IMR-90 (cell line): ENCODE results near the gene ZBED1. TPM values are rescaled to one million over a fixed set of nuclear protein-coding genes. Genes with fewer than 3 reads are reported as not detected.

Experiments used
- ATAC-seq: fragments of 200-7000 bp; cut with Tn5 transposase; 2 replicates; pipeline ENCODE4 v1.9.1; 2020; ENCODE audit warnings: low read depth, mild to moderate bottlenecking, moderate library complexity
- BruUV-seq: library from RNA; stranded (reverse); fragments of 400-500 nt; replicated peaks from 2 replicates; lab custom pipeline; 2021; lab: Mats Ljungman, UMichigan
- CTCF ChIA-PET: fragments of 300-600 bp; formaldehyde crosslinking; extraction: SDS; loops from one replicate; lab custom pipeline; 2021; ENCODE audit warnings: antibody characterized with exemption; lab: Yijun Ruan, JAX
- POLR2A ChIA-PET: fragments of 300-600 bp; sonication (Branson Sonifier 250); formaldehyde crosslinking; loops from one replicate; lab custom pipeline; 2022; ENCODE audit warnings: antibody characterized with exemption; ENCODE audit not compliant: unreplicated experiment; lab: Charles Lee
- DNase-seq: peaks from one replicate; pipeline ENCODE4 v3.0.0; 2013
- H2AFZ ChIP-seq: replicated peaks from 2 replicates; pipeline ENCODE3; 2013; ENCODE audit warnings: low read length, mild to moderate bottlenecking; ENCODE audit not compliant: poor library complexity
- H2AK5ac ChIP-seq: 2 replicates; pipeline ENCODE4 v1.6.1; 2013; ENCODE audit warnings: low read depth, low read length, inconsistent platforms
- H2AK9ac ChIP-seq: replicated peaks from 2 replicates; pipeline ENCODE3; 2013; ENCODE audit warnings: mild to moderate bottlenecking, low read depth, low read length, moderate library complexity; ENCODE audit not compliant: poor library complexity
- H2BK120ac ChIP-seq: 2 replicates; pipeline ENCODE4 v1.6.1; 2013; ENCODE audit warnings: low read depth, low read length, inconsistent platforms
- H2BK15ac ChIP-seq: 3 replicates; pipeline ENCODE4 v1.6.1; 2013; ENCODE audit warnings: low read depth, low read length, inconsistent platforms
- H2BK20ac ChIP-seq: 2 replicates; pipeline ENCODE4 v1.6.1; 2013; ENCODE audit warnings: low read depth, mild to moderate bottlenecking, inconsistent platforms, low read length, moderate library complexity
- H2BK5ac ChIP-seq: 2 replicates; pipeline ENCODE4 v1.6.1; 2013; ENCODE audit warnings: mild to moderate bottlenecking, low read depth, low read length, inconsistent platforms; ENCODE audit not compliant: poor library complexity, severe bottlenecking
- H3K14ac ChIP-seq: replicated peaks from 2 replicates; pipeline ENCODE4 v1.6.1; 2013; ENCODE audit warnings: low read depth, low read length, inconsistent platforms
- H3K18ac ChIP-seq: 2 replicates; pipeline ENCODE4 v1.6.1; 2013; ENCODE audit warnings: low read depth, low read length, control low read depth
- H3K23ac ChIP-seq: 2 replicates; pipeline ENCODE4 v1.6.1; 2013; ENCODE audit warnings: low read depth, low read length, inconsistent platforms
- H3K27ac ChIP-seq: 2 replicates; pipeline ENCODE4 v1.5.1; 2013; ENCODE audit warnings: mild to moderate bottlenecking, control low read depth, low read length; ENCODE audit not compliant: insufficient read depth
- H3K27me3 ChIP-seq: 2 replicates; pipeline ENCODE4 v1.6.1; 2013; ENCODE audit warnings: low read length; ENCODE audit not compliant: control insufficient read depth, insufficient read depth
- H3K36me3 ChIP-seq: 2 replicates; pipeline ENCODE4 v1.6.1; 2013; ENCODE audit warnings: low read length, mixed read lengths; ENCODE audit not compliant: control insufficient read depth, insufficient read depth
- H3K4ac ChIP-seq: 2 replicates; pipeline ENCODE4 v1.6.1; 2013; ENCODE audit warnings: low read depth, low read length, inconsistent platforms
- H3K4me1 ChIP-seq: 2 replicates; pipeline ENCODE4 v1.6.1; 2013; ENCODE audit warnings: low read length, mixed read lengths; ENCODE audit not compliant: control insufficient read depth, insufficient read depth
- H3K4me2 ChIP-seq: 2 replicates; pipeline ENCODE4 v1.6.1; 2013; ENCODE audit warnings: low read depth, mild to moderate bottlenecking, control low read depth, low read length, moderate library complexity
- H3K4me3 ChIP-seq: 2 replicates; pipeline ENCODE4 v1.5.1; 2013; ENCODE audit warnings: low read depth, mild to moderate bottlenecking, control low read depth, low read length, moderate library complexity; ENCODE audit not compliant: insufficient read depth
- H3K56ac ChIP-seq: 2 replicates; pipeline ENCODE4 v1.6.1; 2013; ENCODE audit warnings: low read length, inconsistent platforms; ENCODE audit not compliant: insufficient read depth; ENCODE audit errors: extremely low read depth
- H3K79me1 ChIP-seq, 2 experiments: 2 replicates each; pipeline ENCODE4 v1.6.1; 2013; ENCODE audit warnings: low read length in 2 of 2, inconsistent platforms in 1 of 2, low read depth in 1 of 2
- H3K9ac ChIP-seq: 2 replicates; pipeline ENCODE4 v1.6.1; 2013; ENCODE audit warnings: low read depth, low read length, control low read depth
- H3K9me1 ChIP-seq: 2 replicates; pipeline ENCODE4 v1.6.1; 2013; ENCODE audit warnings: low read length, inconsistent platforms; ENCODE audit not compliant: insufficient read depth
- H3K9me3 ChIP-seq: 2 replicates; pipeline ENCODE4 v1.6.1; 2013; ENCODE audit warnings: low read length; ENCODE audit not compliant: control insufficient read depth, insufficient read depth
- H4K20me1 ChIP-seq: 2 replicates; pipeline ENCODE4 v1.6.1; 2013; ENCODE audit warnings: low read length, inconsistent platforms; ENCODE audit not compliant: insufficient read depth
- H4K5ac ChIP-seq: 2 replicates; pipeline ENCODE4 v1.6.1; 2013; ENCODE audit warnings: mild to moderate bottlenecking, low read depth, low read length, control low read depth
- H4K8ac ChIP-seq, 2 experiments: 2 replicates each; pipeline ENCODE4 v1.6.1; 2013; ENCODE audit warnings: low read depth in 2 of 2, low read length in 2 of 2, control low read depth in 1 of 2, inconsistent platforms in 1 of 2
- H4K91ac ChIP-seq: 2 replicates; pipeline ENCODE4 v1.6.1; 2013; ENCODE audit warnings: low read depth, low read length, inconsistent platforms; ENCODE audit not compliant: insufficient read depth
- BHLHE40 ChIP-seq: fragments of 150-350 bp; IDR thresholded peaks from 2 replicates; pipeline ENCODE4 v1.6.1; 2016; ENCODE audit warnings: mild to moderate bottlenecking, low read depth, low read length
- CEBPB ChIP-seq: IDR thresholded peaks from 2 replicates; pipeline ENCODE4 v1.6.1; 2012; ENCODE audit warnings: low read depth, low read length, improper control_type of control experiment
- CHD1 ChIP-seq: IDR thresholded peaks from 2 replicates; pipeline ENCODE4 v1.6.1; 2012; ENCODE audit warnings: low read depth, low read length, improper control_type of control experiment
- CTCF ChIP-seq: conservative IDR thresholded peaks from 2 replicates; pipeline ENCODE4 v1.5.1; 2012; ENCODE audit warnings: mild to moderate bottlenecking, low read depth, low read length, improper control_type of control experiment
- ELK1 ChIP-seq: fragments of 150-350 bp; IDR thresholded peaks from 2 replicates; pipeline ENCODE4 v1.6.1; 2016; ENCODE audit warnings: low read depth, mild to moderate bottlenecking, low read length, moderate library complexity, borderline replicate concordance
- FOS ChIP-seq: fragments of 150-350 bp; IDR thresholded peaks from 2 replicates; pipeline ENCODE4 v1.6.1; 2016; ENCODE audit warnings: low read depth, low read length
- MAFK ChIP-seq: IDR thresholded peaks from 2 replicates; pipeline ENCODE4 v1.6.1; 2012; ENCODE audit warnings: low read depth, low read length, improper control_type of control experiment
- MAZ ChIP-seq: IDR thresholded peaks from 2 replicates; pipeline ENCODE4 v1.6.1; 2012; ENCODE audit warnings: low read depth, mild to moderate bottlenecking, low read length, improper control_type of control experiment, moderate library complexity, borderline replicate concordance
- MXI1 ChIP-seq: IDR thresholded peaks from 2 replicates; pipeline ENCODE4 v1.6.1; 2012; ENCODE audit warnings: low read depth, mild to moderate bottlenecking, low read length, moderate library complexity, borderline replicate concordance
- NFE2L2 ChIP-seq: fragments of 150-350 bp; IDR thresholded peaks from 2 replicates; pipeline ENCODE4 v1.6.1; 2016; ENCODE audit warnings: low read depth, mild to moderate bottlenecking, low read length
- POLR2A ChIP-seq: IDR thresholded peaks from 2 replicates; pipeline ENCODE4 v1.6.1; 2012; ENCODE audit warnings: mild to moderate bottlenecking, low read depth, low read length
- RAD21 ChIP-seq: IDR thresholded peaks from 2 replicates; pipeline ENCODE4 v1.6.1; 2012; ENCODE audit warnings: low read length, improper control_type of control experiment
- RCOR1 ChIP-seq: IDR thresholded peaks from 2 replicates; pipeline ENCODE4 v1.6.1; 2012; ENCODE audit warnings: mild to moderate bottlenecking, low read length, improper control_type of control experiment; ENCODE audit not compliant: insufficient replicate concordance
- RFX5 ChIP-seq: IDR thresholded peaks from 2 replicates; pipeline ENCODE4 v1.8.0; 2012; ENCODE audit warnings: low read depth, mild to moderate bottlenecking, low read length, moderate library complexity
- USF2 ChIP-seq: fragments of 150-350 bp; IDR thresholded peaks from 2 replicates; pipeline ENCODE4 v1.6.1; 2017; ENCODE audit warnings: mild to moderate bottlenecking, antibody characterized with exemption, low read length, low read depth
- WGBS, 2 experiments: methylation state at CpG; one replicate each; pipeline versions ENCODE4 v1.1.5 to v1.1.7; 2013; ENCODE audit warnings: missing lambda C conversion rate in 2 of 2; ENCODE audit not compliant: insufficient read length in 1 of 2; ENCODE audit errors: extremely low coverage in 2 of 2; 5-methylcytosine and 5-hydroxymethylcytosine counted together
- dilution Hi-C: fragments of 300-500 bp; cut with HindIII; formaldehyde crosslinking; loops from one replicate; pipeline ENCODE4 v1.14.3; 2018; ENCODE audit warnings: low sequenced_read_pairs; ENCODE audit not compliant: unreplicated experiment
- in situ Hi-C: fragments of 300-500 bp; cut with MboI; formaldehyde crosslinking; loops from 3 replicates; pipeline ENCODE4 v1.14.3; 2019; ENCODE audit warnings: low sequenced_read_pairs, inconsistent platforms, mixed read lengths
- intact Hi-C: fragments of 100-400 bp; cut with micrococcal nuclease; formaldehyde crosslinking; loops from 2 replicates; pipeline ENCODE4 v1.10.0; 2022
- polyA plus RNA-seq, 3 experiments: library from polyadenylated mRNA; depleted of rRNA; stranded (reverse); fragments of >200 nt; gene quantifications; 2 replicates each; pipeline ENCODE4 v1.2.3, GENCODE V29; 2012; ENCODE audit warnings: low replicate concordance in 1 of 3
- total RNA-seq: library from RNA; depleted of rRNA; stranded (reverse); fragments of >200 nt; gene quantifications from 2 replicates; pipeline ENCODE4 v1.2.3, GENCODE V29; 2012

Gene ZBED1
- total and polyA plus RNA-seq, 2 of the 4 experiments (the other 2 are of a cell fraction) = 13.1 to 21.5 TPM

- H4K20me1 ChIP-seq = peaks cover 38% of the 10 kb centered on the region
- no peak overlapping the region for H2AK5ac ChIP-seq
- no peak overlapping the region for H3K4me3 ChIP-seq
- H2BK15ac ChIP-seq = no peak overlapping the region
- ChIA-PET CTCF (no interaction called here), POLR2A (no interaction called here)
- DNase-seq = no peak
- H3K4me2 ChIP-seq = no peak overlapping the region
- H3K56ac ChIP-seq = no peak overlapping the region
- no peaks in the 10 kb centered on the region for H3K9me3 ChIP-seq
- H2AFZ ChIP-seq = no peak overlapping the region
- H3K18ac ChIP-seq = no peak overlapping the region
- peaks cover 16% of the 10 kb centered on the region for H3K9me1 ChIP-seq
- no peak overlapping the region for H3K23ac ChIP-seq
- ATAC-seq = no peak
- no peak overlapping the region for H3K14ac ChIP-seq
- no peak overlapping the region for H3K9ac ChIP-seq
- peaks cover 2% of the 10 kb centered on the region; the same call in 1 of the 2 replicates for H3K36me3 ChIP-seq
- H3K4ac ChIP-seq = no peak overlapping the region
- H2BK20ac ChIP-seq = no peak overlapping the region
- H3K79me1 ChIP-seq = peaks cover 44 to 74% of the 10 kb centered on the region in 2 experiments
- dilution Hi-C loops = no loop called here
- H3K27ac ChIP-seq = no peak overlapping the region
- H3K27me3 ChIP-seq = no peaks in the 10 kb centered on the region
- no peak overlapping the region for H4K5ac ChIP-seq
- no peak overlapping the region for H4K8ac ChIP-seq
- BruUV-seq = no TSS peak
- 70% methylated on average over 2 of the region's 20 CpGs; no CpG with 5 or more reads in 1 of the 2 experiments for WGBS, 2 experiments
- in situ Hi-C loops = no loop called here
- H3K4me1 ChIP-seq = no peaks in the 10 kb centered on the region
- H2AK9ac ChIP-seq = no peak overlapping the region
- H4K91ac ChIP-seq = no peak overlapping the region
- H2BK5ac ChIP-seq = no peak overlapping the region
- intact Hi-C loops = no loop called here
- H2BK120ac ChIP-seq = no peak overlapping the region
- TF ChIP-seq RCOR1 (no peak), USF2 (no peak), MXI1 (no peak), RFX5 (no peak), RAD21 (no peak), MAZ (no peak), NFE2L2 (no peak), FOS (no peak), POLR2A (no peak), BHLHE40 (no peak), CEBPB (no peak), CTCF (no peak), ELK1 (no peak), CHD1 (no peak), MAFK (no peak)
These were observed 33.7 kb downstream of the ZBED1 start for GRCh38 chrX:2466876-2467656.
